ENCODE results near the gene OR52E1.

Gene OR52E1

GRCh38 chr11:5118893-5119292 is 49.5 kb downstream of the OR52E1 start:
- no peak for DNase-seq

Measured in fibroblast of skin of right biceps (primary cell).